ENCODE results near the gene PPP2R3B.
"Not testable (repeated sequence)": the region's sequence is repeated elsewhere in the genome, so short reads cannot be mapped to it uniquely, and the experiment has no call there.

Gene PPP2R3B

GRCh38 chrX:338281-338835, 48.3 kb downstream of the PPP2R3B start:
- no peak for DNase-seq (ENCODE audit: low spot score)

- DNase-seq (ENCODE audit: low spot score) = no peak
Measured at GRCh38 chrX:337331-337831, 49.3 kb downstream of the PPP2R3B start.

GRCh38 chrX:336227-336626, 50.5 kb downstream of the PPP2R3B start:
- DNase-seq (ENCODE audit: low spot score) = no peak

GRCh38 chrX:335758-336155, 51.0 kb downstream of the PPP2R3B start:
- DNase-seq (ENCODE audit: low spot score) = no peak

- no peak for DNase-seq (ENCODE audit: low spot score)
Measured at GRCh38 chrX:334971-335757, 51.5 kb downstream of the PPP2R3B start.

- DNase-seq (ENCODE audit: low spot score) = no peak
Measured at GRCh38 chrX:334331-334891, 52.3 kb downstream of the PPP2R3B start.

GRCh38 chrX:333611-334311, 52.9 kb downstream of the PPP2R3B start:
- DNase-seq (ENCODE audit: low spot score) = no peak

- DNase-seq (ENCODE audit: low spot score) = no peak
Measured at GRCh38 chrX:332916-333610, 53.6 kb downstream of the PPP2R3B start.

- DNase-seq (ENCODE audit: low spot score) = no peak
Measured at GRCh38 chrX:332496-332860, 54.2 kb downstream of the PPP2R3B start.

- no peak for DNase-seq (ENCODE audit: low spot score)
Measured at GRCh38 chrX:331825-332495, 54.7 kb downstream of the PPP2R3B start.

- no peak for DNase-seq (ENCODE audit: low spot score)
Measured at GRCh38 chrX:331151-331824, 55.4 kb downstream of the PPP2R3B start.

GRCh38 chrX:330726-331150, 56.0 kb downstream of the PPP2R3B start:
- DNase-seq (ENCODE audit: low spot score) = no peak

GRCh38 chrX:330141-330725, 56.5 kb downstream of the PPP2R3B start:
- not testable (repeated sequence) for DNase-seq (ENCODE audit: low spot score)

GRCh38 chrX:329291-329910, 57.3 kb downstream of the PPP2R3B start:
- DNase-seq (ENCODE audit: low spot score) = no peak

GRCh38 chrX:327660-328126, 59.0 kb downstream of the PPP2R3B start:
- no peak for DNase-seq (ENCODE audit: low spot score)

- not testable (repeated sequence) for DNase-seq (ENCODE audit: low spot score)
Measured at GRCh38 chrX:324664-325063, 62.0 kb downstream of the PPP2R3B start.

- no peak for DNase-seq (ENCODE audit: low spot score)
Measured at GRCh38 chrX:323721-324628, 62.7 kb downstream of the PPP2R3B start.

- no peak for DNase-seq (ENCODE audit: low spot score)
Measured at GRCh38 chrX:320126-320783, 66.5 kb downstream of the PPP2R3B start.
